GM18526 (cell line): Measurements from ENCODE around the gene PHLDB1.

Source experiments
- POLR2A ChIP-seq: IDR thresholded peaks from 3 replicates; pipeline ENCODE4 v1.6.1; 2011; ENCODE audit not compliant: insufficient read length; ENCODE audit errors: extremely low read depth

Gene PHLDB1

GRCh38 chr11:118618115-118618990 lies 10.9 kb downstream of the PHLDB1 start:
- TF ChIP-seq POLR2A, result no peak

- no peak for TF ChIP-seq POLR2A
These were observed 11.6 kb downstream of the PHLDB1 start for GRCh38 chr11:118618991-118619375.

GRCh38 chr11:118619444-118620197 lies 12.2 kb downstream of the PHLDB1 start:
- TF ChIP-seq POLR2A, result no peak

GRCh38 chr11:118620529-118621070 lies 13.2 kb downstream of the PHLDB1 start:
- TF ChIP-seq POLR2A, result no peak

DNA sequence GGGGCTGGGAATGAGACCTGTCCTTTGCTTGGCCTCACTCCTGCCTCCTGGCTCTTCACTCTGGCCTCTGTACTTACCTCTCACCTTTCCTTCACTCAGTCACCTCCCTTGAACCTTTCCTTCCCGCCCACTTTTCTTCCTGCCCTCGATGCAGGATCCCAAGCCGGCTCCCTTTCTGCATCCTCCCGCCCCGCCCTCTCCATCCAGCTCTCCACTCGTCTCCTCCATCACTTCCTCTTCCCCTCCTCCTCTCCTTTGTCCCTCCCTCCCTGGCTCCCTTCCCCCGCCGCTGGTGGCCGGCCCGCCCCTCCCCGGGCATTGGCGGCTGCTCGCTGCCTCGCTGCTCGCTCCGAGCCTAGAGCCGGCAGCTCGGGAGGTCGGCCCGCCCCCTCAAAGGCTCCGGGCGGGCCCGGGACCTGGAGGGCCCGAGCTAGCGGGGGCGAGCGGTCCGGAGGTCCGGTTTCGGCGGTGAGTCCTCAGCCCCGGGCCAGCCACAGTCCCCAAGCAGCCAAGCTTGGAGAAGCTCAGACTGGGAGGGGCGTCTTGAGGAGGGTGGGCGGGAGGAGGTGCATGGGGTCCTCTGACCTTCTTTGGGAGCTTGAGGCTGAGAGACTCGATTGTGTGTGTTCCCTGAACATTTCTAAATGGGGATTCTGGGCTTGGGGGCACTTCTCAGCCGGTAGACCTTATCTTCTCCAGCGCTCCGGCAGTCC lies 13.8 kb downstream of the PHLDB1 start:
- no peak for TF ChIP-seq POLR2A

GRCh38 chr11:118621784-118622375 lies 14.5 kb downstream of the PHLDB1 start:
- TF ChIP-seq POLR2A, result no peak

DNA sequence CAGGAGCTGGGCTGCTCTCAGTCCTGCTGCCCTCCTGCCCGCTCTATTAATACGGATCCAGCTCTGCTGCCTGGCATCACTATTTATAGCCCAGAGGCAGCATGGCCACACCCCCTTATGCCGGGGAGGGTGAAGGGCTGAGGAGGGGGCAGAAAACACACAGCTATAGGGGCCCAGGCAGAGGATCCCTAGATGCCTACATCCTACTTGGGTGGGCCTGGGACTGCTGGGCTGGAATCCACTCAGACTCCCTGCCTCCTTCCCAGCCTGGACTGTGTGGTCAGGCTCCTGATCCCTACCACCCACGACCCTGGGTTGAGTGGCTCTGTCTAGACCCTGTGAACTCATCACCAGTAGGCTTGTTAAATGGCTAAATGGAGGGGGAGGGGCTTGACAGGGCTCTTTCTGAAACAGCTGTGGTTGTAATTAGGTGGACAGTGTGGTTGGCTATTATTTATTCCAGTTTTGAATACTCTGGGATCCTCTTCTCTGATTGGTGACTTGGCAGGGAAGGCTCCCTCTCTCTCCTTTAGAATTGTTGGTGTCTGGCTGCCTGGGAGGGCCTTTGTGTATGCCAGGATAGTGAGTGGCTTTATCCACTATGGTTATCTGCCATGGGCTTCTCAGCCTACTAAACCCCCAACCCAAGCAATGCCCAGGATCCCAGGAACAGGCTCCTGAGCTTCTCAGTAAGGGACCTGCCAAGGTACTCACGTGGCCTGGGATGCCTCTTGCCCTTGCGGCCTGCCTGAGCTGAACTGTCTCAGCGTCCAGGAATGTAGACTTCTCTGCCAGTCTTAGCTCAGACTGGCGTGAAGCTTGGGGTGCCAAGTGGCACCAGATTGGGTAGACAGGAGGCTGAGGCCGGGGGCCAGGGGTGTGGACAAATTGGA lies 15.2 kb downstream of the PHLDB1 start:
- no peak for TF ChIP-seq POLR2A

DNA sequence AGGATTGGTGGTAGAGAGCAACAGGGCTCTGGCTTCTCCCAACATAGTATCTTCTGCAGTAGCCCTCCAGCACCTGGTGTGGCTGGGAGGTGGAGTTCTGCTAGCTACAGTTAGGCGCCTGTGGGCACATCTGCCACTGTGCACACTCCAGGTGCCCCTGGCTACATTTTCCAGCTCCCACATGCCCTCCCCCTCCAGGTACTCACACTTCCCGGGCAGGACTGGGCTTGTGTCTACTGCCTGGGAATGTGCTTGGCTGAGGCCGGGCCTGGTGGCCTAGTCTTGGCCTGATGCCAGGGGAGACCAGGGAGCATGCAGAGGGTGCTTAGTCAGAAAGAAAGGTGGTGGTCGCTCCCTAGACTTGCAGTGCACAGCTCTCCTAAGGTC lies 15.8 kb downstream of the PHLDB1 start:
- no peak for TF ChIP-seq POLR2A

- TF ChIP-seq POLR2A, result no peak
These were observed 17.7 kb downstream of the PHLDB1 start for GRCh38 chr11:118625036-118625690.

- TF ChIP-seq POLR2A, result no peak
These were observed 18.6 kb downstream of the PHLDB1 start for GRCh38 chr11:118625976-118626375.

GRCh38 chr11:118627566-118627965 lies 20.2 kb downstream of the PHLDB1 start:
- no peak for TF ChIP-seq POLR2A

DNA sequence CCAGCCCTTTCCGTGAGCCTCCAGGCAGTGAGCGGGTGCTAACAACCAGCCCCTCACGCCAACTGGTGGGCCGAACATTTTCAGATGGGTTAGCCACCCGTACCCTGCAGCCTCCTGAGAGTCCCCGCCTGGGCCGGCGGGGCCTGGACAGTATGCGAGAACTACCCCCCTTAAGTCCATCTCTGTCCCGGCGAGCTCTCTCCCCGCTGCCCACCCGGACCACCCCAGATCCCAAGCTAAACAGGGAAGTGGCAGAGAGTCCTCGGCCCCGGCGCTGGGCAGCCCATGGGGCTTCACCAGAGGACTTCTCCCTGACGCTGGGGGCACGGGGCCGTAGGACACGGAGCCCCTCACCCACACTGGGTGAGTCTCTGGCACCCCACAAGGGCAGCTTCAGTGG lies 20.6 kb downstream of the PHLDB1 start:
- no peak for TF ChIP-seq POLR2A

DNA sequence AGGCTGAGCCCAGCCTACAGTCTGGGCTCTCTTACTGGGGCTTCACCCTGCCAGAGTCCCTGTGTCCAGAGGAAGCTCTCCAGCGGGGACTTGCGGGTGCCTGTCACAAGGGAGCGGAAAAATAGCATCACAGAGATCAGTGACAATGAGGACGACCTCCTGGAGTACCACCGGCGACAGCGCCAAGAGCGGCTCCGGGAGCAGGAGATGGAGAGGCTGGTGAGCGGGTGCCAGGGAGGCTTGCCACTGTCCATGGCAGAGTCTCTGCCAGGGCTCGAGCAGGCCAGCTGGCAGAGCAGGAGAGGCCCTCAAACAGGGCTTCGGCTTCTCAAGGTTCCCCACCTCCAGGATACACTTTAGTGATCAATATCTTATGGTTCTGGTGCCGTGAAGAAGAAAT lies 21.0 kb downstream of the PHLDB1 start:
- no peak for TF ChIP-seq POLR2A
